ENCODE data around the gene DOCK7.
"Not testable (repeated sequence)": the region's sequence is repeated elsewhere in the genome, so short reads cannot be mapped to it uniquely, and the experiment has no call there.

DOCK7 gene, protein sequence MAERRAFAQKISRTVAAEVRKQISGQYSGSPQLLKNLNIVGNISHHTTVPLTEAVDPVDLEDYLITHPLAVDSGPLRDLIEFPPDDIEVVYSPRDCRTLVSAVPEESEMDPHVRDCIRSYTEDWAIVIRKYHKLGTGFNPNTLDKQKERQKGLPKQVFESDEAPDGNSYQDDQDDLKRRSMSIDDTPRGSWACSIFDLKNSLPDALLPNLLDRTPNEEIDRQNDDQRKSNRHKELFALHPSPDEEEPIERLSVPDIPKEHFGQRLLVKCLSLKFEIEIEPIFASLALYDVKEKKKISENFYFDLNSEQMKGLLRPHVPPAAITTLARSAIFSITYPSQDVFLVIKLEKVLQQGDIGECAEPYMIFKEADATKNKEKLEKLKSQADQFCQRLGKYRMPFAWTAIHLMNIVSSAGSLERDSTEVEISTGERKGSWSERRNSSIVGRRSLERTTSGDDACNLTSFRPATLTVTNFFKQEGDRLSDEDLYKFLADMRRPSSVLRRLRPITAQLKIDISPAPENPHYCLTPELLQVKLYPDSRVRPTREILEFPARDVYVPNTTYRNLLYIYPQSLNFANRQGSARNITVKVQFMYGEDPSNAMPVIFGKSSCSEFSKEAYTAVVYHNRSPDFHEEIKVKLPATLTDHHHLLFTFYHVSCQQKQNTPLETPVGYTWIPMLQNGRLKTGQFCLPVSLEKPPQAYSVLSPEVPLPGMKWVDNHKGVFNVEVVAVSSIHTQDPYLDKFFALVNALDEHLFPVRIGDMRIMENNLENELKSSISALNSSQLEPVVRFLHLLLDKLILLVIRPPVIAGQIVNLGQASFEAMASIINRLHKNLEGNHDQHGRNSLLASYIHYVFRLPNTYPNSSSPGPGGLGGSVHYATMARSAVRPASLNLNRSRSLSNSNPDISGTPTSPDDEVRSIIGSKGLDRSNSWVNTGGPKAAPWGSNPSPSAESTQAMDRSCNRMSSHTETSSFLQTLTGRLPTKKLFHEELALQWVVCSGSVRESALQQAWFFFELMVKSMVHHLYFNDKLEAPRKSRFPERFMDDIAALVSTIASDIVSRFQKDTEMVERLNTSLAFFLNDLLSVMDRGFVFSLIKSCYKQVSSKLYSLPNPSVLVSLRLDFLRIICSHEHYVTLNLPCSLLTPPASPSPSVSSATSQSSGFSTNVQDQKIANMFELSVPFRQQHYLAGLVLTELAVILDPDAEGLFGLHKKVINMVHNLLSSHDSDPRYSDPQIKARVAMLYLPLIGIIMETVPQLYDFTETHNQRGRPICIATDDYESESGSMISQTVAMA (N-terminal part only)

DNA sequence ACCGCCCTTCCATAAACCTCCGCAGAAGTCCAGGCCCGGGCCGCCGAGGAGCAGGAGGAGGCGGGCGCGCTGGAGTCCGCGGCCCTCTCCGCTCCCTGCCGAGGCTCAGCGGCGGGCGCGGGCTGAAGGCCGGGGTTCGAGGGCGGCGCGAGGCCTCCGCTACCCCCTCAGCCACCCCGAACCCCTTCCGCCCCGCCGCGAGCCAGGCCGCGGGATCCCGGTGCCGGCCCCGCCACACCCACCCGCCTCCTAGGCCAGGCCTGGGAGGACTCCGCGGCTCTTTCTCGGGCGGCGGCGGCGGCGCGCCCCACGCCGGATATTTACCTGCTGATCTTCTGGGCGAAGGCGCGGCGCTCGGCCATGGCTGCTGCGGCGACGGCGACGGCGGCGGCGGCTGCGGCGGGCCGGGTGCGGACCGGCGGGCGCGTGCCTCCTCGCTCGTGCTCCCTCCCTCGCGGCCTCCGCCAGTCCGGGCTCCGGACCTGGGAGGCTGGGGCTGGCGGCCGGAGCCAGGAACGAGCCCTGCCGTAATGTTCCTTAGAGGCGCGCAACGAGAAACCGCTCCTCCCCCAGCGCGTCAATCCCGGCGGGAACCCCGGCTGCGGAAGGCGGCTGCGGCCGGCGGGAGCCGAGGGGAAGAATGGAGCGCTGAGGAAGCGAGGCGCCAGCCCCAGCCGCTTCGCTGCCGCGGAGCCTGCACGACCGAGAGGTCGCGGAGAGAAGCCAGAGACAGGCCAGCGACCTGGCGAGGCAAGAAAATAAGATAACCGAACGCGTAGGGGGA lies at the start of gene DOCK7:
DOCK7 (minus strand) TSS at position 484 of the 784 bp plus-strand sequence; CDS start at position 362, 122 bp downstream.
- DNase-seq (ENCODE audit: low read depth), result peak; percentile 22

DNA sequence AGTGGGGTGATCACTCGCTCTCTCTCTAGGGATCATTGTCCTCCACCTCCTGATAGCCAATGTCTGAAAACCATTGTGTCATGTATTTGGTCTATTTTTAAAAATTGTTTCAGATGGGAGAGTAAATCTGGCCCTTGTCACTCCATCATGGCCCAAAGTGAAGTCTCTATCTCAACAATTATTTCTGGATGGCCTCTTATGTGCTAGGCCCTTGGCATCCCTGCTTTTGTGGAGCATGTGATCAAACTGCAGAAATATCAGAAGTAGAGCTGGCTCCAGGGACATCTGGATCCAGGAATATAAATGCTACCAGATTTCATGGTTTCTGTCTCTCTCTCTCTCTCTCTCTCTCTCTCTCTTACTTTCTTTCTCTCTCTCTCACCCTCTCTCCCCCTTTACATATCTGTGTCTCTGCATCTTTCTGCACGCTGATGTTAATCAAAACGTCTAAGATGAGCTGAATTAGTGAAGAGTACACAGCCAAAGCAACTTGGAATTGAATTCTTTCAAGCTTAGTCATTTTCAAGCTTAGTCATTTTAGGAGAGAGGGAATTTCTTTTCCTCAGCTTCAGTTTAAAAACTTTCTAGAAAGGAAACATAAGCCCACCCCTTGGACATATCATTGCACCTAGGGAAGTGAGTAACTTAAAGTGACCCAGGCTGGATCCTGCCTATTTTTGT lies 47.4 kb upstream of the DOCK7 start:
- DNase-seq (ENCODE audit: low read depth), result no peak

DNA sequence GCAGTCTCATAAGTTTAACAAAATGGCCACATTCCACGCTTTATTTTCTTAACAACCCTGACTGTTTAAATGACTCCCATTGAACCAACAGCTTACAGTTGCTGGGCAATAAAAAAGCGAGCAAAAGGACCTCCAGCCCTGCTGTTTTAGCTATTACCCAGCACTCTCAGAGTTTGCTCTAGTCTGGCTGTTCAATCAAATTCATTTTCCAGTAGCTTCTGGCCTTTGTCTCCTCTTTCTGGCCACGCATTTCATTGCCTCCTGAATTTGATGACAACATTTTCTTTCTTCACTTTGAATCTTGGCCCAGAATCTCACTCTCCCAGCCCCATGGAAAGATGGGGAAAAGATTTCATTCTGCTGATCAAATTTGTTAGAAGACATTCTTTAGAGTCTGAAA lies 44.1 kb upstream of the DOCK7 start:
- no peak for DNase-seq (ENCODE audit: low read depth)

DNA sequence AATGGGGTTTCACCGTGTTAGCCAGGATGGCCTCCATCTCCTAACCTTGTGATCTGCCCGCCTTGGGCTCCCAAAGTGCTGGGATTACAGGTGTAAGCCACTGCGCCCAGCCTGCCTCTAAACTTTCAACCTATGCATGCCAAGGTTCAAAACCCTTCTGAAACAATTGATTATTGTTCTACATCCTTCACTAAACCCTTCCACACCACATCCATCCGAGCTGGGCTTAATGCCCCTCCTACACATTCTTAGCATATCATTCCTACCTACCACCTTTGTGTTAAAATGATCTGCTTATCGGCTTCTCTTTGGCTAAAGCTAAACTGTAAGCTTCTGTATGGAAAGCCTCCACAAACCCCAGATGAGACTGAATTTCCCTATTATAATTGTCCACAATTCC lies 40.8 kb upstream of the DOCK7 start:
- no peak for DNase-seq (ENCODE audit: low read depth)

DNA sequence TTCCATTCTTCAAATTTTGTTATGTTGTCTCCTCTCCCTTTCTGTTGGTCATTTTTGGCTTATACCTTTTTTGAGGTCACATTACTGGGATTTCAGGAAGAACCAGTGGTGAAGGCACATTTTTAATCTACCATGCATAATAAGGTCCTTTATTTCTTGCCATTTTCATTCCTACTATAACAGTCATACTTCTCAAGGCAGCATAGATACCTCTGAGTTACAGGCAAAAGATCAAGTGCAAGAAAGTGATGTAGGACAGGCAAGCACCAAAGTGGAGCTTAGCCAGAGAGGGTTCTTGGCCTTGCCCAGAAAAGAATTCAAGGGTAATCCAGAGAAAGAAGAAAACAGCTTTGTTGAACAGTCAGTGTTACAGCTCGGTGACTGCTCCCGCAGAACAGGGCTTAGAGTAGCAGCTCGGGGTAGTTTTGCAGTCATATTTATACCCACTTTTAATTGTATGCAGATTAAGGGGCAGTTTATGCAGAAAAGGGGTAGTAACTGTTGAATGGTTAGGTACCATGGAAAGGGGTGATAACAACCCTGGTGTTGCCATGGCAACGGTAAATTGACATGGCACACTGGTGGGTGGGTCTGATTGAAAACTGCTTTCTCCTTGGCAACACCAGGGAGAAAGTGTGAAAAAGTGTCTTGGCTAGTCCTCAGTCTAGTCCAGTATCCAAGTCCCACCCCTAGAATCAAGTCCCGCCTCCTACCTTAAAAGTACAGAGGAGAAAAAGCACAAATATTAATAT lies 39.6 kb upstream of the DOCK7 start:
- no peak for DNase-seq (ENCODE audit: low read depth)

DNA sequence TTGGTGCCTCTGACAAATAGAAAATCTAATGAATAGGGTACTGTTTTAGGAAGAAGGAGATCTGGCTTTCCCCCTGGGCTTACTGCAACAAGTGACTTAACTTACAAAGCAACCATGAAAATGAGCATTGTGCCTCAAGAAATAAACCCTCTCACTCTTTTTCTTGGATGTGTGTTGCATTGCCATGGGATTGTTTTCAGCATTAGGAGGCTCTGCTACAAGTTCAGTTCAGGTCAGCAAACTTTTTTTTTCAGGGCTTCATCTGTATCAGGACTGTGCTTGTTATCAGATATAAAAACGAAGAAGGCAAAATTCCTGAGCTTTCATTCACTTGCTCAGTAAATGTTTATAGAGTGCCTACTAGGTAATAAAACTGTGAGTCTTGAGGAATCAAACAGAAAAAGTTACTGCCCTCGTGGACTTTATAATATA lies 37.8 kb upstream of the DOCK7 start:
- no peak for DNase-seq (ENCODE audit: low read depth)

DNA sequence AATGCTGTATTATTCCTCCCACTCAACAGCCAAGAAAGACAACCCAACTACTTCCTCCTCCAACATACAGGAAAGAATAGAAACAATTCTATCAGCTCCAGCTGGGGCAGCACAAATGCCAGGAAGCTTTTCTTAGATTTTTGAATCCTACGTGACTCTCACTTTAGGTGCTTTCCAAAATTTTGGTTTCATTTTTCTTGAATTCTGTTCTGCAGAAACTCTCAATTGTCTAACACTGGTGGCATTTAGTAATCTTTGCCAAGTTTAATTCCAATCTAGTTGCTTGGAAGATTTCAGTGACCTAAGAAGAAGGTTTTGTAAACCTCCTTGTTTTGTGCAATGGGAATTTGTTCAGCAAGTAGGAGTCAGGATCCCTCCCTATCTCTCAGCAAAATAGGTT lies 37.1 kb upstream of the DOCK7 start:
- DNase-seq (ENCODE audit: low read depth), result no peak

DNA sequence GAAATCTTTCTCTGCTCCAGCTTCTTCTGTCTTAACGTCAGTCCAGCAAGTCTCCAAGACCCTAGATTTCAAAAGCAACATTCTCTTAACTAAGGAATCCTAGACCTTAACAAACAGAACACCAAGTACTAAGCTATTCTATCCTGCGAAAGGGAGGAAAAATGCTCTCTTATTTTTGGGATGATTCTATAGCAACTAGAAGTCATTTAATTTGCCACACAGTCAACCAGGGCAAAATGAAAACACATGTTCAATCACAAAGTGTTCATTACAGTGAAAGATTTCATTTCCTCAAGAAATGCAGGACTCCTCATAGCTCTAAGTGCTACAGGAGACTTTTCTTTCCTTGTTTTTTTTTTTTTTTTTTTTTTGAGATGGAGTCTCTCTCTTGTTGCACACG lies 36.2 kb upstream of the DOCK7 start:
- no peak for DNase-seq (ENCODE audit: low read depth)

DNA sequence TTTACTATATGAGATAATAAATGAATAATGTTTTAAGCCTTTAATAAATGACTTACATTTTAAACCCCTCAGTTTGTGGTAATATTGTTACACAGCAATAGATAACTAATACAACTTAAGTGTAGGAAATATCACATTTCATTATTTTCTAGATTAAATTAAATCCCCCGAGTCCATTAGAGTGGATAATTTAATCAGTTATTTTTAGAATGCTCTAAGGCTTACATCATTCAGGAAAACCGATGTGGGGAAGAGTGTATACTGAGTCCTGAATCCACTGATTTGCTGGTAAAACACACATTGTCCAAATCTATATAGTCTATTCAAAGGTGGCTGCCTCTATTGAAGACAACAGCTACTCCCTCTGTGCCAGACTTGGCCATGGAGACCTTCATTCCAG lies 35.7 kb upstream of the DOCK7 start:
- DNase-seq (ENCODE audit: low read depth), result no peak

DNA sequence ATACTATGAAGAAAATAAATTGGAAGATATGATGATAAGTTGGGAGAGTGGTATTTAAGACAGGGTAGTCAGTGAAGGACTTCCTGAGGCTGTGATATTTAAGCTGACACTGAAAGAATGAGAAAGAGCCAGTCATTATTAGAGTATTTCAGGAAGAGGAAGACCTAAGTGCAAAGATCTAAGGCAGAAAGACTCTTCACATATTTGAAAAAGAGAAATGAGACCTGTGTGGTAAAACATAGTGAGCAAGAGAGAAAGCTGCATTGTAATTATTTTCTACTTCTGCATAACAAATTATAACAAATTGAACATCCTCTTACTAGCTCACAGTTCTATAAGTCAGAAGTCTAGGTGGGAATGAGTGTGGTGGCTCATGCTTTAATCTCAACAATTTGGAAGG lies 34.6 kb upstream of the DOCK7 start:
- no peak for DNase-seq (ENCODE audit: low read depth)

DNA sequence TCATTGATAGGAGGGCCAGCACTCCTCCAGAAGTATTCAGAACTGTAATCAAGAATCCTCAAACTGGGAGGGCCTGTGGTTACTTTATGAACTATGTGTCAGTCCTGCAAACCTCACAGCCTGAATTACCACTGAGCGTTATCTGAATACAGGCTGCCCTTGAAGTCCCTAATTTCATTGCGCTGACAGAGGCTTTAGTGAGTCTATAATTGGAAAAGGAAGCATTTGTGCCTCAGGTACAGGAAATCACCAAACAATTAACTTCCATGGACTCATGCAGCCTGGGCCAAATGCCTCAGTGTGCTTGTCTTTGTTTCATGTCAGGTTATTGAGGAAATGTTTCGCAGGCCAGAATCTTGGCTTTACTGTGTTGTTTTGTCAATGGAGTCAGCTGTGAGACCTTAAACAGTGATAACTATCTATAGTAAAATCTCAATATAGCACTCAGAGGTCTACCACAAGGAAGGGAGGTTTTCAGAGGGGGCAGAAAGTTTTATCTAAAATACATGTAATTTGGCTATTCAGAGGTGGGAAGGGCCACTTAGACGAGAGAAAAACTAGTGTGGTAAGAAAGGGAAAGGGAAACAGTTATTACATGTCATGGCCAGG lies 32.9 kb upstream of the DOCK7 start:
- no peak for DNase-seq (ENCODE audit: low read depth)

DNA sequence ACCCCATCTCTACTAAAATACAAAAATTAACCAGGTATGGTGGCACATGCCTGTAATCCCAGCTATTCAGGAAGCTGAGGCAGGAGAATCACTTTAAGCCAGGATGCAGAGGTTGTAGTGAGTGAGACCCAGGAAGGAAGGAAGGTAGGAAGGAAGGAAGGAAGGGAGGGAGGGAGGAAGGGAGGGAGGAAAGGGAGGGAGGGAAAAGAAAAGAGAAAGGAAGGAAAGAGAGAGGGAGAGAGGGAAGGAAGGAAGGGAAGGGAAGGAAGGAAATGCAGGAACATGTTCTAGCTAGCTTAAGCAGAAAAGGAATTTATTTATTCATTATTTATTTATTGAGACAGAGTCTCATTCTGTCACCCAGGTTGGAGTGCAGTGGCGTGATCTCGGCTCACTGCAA lies 30.2 kb upstream of the DOCK7 start:
- not testable (repeated sequence) for DNase-seq (ENCODE audit: low read depth)

DNA sequence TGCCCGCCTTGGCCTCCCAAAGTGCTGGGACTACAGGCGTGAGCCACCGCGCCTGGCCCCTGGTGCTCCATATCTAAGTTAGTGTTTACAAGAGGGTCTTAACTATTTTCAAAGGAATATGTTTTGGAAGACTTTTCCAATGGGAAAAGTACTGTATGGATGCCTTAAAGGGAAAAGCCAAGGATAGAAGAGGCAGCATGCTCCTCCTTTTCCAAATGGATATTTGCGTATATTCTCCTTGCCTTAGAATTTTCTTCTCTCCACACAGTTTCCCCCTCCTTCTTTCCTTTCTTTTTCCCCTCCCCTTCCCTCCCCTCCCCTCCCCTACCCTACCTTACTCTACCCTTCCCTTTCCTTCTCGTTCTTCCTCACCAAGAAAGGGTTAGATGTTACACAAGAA lies 29.3 kb upstream of the DOCK7 start:
- no peak for DNase-seq (ENCODE audit: low read depth)

DNA sequence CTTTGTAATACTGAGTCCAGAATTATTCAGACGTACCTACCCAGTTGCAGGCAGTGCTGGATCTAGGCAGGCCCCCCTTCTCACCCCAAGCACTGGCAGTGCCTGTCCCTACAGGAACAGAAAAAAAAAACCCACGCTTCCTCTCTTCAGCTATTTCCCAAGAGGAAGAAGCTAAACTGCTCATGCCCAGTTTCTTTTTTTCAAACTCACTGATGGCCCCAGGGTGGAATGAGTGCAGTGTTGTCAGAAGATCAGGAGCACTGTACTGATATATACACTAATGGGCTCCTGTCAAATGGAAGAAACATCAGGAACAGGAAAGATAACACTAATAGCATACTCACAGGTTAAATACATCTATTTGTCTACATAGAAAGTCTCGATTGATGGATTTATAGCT lies 28.2 kb upstream of the DOCK7 start:
- DNase-seq (ENCODE audit: low read depth), result no peak

DNA sequence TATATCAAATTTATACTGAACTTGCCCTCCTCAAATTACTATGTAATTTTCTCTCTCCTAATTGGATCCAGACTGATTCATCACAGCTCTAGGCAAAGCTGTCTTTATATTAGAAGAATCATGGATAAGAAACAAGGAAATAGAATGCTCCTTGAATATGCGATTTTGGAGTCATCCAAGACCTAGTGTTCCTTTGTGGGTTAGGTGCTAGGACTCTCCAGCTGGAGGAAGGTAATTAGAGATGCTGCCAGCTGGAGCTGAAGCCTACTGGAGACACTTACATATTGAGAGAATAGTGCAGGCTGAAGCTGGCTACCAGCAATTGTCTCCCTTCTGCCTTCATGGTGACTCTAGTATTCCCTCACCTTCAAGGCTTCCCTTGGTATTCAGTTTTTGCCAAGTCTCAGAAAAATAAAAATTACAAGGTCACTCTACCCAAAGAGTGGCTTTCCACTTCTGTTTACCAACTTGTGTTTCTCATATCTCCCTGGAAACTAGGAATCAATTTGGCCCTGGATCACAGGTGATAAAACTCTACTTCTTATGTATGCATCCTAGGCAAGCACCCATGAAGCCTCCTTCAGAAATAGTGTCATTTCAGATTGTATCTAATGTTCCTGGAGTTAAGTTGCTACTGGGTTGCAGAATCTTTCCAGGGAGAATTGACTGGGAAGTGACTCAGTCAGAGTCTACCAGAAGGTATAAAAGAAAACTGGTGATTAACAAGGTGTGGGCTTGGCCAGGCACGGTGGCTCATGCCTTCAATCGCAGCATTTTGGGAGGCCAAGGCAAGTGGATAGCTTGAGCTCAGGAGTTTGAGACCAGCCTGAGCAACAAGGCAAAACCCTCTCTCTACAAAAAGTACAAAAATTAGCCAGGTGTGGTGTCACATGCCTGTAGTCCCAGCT lies 24.4 kb upstream of the DOCK7 start:
- no peak for DNase-seq (ENCODE audit: low read depth)

DNA sequence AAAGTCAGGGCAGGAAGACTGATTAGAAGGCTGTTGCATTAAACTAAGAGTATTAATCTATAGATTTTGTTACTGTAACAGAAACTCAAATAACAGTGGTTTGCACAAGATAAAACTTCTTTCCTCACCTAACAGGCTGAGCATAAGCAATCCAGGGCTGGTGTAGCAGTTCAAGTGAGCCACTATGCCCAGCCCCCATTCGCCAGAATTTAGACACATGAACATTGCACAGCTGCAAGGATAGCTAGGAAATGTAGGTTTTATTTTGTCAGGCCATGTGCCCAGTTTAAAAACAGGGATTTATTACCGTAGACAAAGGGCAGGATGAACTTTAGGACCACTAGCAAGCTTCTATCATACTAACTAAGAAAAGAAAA lies 19.5 kb upstream of the DOCK7 start:
- DNase-seq (ENCODE audit: low read depth), result no peak

DNA sequence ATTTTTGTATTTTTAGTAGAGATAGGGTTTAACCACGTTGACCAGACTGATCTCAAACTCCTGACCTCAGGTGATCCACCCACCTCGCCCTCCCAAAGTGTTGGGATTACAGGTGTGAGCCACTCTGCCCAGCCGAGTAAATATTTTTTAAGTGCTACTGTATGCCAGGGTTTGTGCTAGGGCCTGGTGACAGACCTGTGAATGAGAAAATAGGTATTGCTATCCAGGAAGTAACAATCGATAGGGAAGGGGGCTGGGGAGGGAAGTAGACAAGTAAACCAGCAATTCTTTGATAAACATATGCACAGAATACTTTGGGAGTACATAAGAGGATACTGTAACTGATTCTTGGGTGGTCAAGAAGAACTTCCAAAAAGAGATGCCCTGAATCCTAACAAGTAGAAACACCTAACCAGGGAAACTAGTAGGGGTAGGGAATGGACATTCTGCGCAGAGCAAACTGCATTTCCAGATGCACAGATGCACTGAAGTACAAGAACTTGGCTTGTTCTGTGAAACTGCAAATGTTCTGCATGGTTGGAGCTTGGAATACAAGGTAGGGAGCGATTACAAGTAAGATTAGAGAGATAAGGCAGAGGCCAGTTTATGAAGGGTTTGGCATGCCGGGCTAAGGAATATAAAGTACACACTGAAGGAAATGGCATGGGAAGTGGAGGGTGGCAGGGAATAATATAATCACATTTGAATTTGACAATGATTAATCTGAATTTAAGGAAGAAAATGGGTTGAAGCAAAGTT lies 19.0 kb upstream of the DOCK7 start:
- no peak for DNase-seq (ENCODE audit: low read depth)

DNA sequence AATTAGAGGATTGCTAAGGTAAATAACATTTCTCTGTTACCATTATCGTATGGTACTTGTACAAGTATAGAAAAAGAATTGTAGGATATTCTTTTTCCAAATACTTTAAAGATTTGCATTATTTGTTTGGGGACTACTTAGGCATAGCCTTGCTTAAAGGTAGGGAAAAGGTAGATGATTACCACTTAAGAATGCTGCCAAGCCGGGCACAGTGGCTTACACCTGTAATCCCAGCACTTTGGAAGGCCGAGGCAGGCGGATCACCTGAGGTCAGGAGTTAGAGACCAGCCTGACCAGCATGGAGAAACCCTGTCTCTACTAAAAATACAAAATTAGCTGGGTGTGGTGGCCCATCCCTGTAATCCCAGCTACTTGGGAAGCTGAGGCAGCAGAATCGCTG lies 10.0 kb upstream of the DOCK7 start:
- DNase-seq (ENCODE audit: low read depth), result not testable (repeated sequence)
